ENCODE results near the gene TIMELESS.

GRCh38 chr12:56392331-56392730, 56.9 kb downstream of the TIMELESS start:
- TF ChIP-seq POLR2AphosphoS5 (IDR thresholded peaks at IDR 0.05; ENCODE audit: low read depth, low read length) (no peak), TAF1 (IDR thresholded peaks at IDR 0.05; ENCODE audit: borderline replicate concordance, insufficient read depth, low read length) (no peak), FOXP2 (optimal IDR thresholded peaks at IDR 0.05; ENCODE audit: borderline replicate concordance, extremely low read depth, extremely low read length, insufficient read depth) (no peak), SIN3A (IDR thresholded peaks at IDR 0.05; ENCODE audit: borderline replicate concordance, insufficient read depth, low read length) (no peak)
- TF ChIP-seq, protein P1, sequence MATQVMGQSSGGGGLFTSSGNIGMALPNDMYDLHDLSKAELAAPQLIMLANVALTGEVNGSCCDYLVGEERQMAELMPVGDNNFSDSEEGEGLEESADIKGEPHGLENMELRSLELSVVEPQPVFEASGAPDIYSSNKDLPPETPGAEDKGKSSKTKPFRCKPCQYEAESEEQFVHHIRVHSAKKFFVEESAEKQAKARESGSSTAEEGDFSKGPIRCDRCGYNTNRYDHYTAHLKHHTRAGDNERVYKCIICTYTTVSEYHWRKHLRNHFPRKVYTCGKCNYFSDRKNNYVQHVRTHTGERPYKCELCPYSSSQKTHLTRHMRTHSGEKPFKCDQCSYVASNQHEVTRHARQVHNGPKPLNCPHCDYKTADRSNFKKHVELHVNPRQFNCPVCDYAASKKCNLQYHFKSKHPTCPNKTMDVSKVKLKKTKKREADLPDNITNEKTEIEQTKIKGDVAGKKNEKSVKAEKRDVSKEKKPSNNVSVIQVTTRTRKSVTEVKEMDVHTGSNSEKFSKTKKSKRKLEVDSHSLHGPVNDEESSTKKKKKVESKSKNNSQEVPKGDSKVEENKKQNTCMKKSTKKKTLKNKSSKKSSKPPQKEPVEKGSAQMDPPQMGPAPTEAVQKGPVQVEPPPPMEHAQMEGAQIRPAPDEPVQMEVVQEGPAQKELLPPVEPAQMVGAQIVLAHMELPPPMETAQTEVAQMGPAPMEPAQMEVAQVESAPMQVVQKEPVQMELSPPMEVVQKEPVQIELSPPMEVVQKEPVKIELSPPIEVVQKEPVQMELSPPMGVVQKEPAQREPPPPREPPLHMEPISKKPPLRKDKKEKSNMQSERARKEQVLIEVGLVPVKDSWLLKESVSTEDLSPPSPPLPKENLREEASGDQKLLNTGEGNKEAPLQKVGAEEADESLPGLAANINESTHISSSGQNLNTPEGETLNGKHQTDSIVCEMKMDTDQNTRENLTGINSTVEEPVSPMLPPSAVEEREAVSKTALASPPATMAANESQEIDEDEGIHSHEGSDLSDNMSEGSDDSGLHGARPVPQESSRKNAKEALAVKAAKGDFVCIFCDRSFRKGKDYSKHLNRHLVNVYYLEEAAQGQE (IDR thresholded peaks at IDR 0.05; ENCODE audit: insufficient read depth in 1 of 2, low read depth in 2 of 2, low read length in 2 of 2): no peak
